Measurements from ENCODE around the gene LRP1B.
"Not testable (repeated sequence)": the region's sequence is repeated elsewhere in the genome, so short reads cannot be mapped to it uniquely, and the experiment has no call there.

Gene LRP1B

DNA sequence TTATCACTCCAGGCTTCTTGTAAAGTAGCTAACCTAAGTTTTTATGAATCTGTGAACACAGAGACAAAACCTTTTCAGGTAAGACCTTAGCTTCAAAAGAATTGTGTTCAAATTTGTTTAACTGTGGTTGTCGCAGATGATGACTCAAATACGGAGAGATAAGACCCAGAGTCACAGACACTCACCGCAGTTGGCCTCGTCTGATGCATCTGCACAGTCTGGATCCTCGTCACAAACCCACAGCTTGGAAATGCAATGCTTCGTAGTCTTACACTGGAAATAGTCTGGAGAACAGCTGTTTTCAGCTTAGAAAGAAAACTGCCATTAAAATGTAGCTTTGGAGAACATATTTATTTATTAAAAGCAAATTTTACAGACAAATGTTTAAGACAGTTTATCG, 1688.5 kb downstream of the LRP1B start:
- DNase-seq = no peak
- H3K27me3 ChIP-seq (replicated peaks; ENCODE audit: control insufficient read depth, insufficient read depth, low read length, poor library complexity, severe bottlenecking) = no peaks in the 10 kb centered on the region
- no peak overlapping the region for H3K27ac ChIP-seq (ENCODE audit: insufficient read depth, low read length, poor library complexity, severe bottlenecking)
- no peaks in the 10 kb centered on the region for H3K9me3 ChIP-seq (ENCODE audit: control insufficient read depth, low read length)
- H3K4me3 ChIP-seq (ENCODE audit: insufficient read depth, low read depth, low read length, poor library complexity, severe bottlenecking) = no peak overlapping the region
- H3K4me1 ChIP-seq (ENCODE audit: control insufficient read depth, insufficient read depth, low read length, poor library complexity, severe bottlenecking) = no peaks in the 10 kb centered on the region
- no peaks in the 10 kb centered on the region for H3K36me3 ChIP-seq (ENCODE audit: control insufficient read depth, insufficient read depth, low read length)

DNA sequence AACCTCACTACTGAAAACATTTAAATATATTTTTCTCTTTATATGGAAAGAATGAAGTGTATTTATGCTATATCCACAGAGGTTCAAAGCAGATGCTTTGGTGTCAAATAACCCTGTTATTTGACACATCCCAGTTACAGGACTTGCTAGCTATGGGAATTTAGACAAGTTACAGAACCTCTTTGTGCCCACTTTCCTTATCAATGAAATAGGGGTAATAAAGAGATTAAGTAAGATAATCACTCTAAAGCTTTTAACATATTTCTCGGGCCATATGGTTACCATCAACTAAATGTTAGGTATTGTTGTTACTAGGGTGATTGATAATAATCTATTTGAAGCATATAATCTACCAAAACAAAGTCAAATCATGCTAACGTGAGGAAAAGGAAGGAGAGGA, 1690.0 kb downstream of the LRP1B start:
- Histone ChIP-seq H3K4me1 (ENCODE audit: control insufficient read depth, insufficient read depth, low read length, poor library complexity, severe bottlenecking) (no peaks in the 10 kb centered on the region), H3K36me3 (ENCODE audit: control insufficient read depth, insufficient read depth, low read length) (no peaks in the 10 kb centered on the region), H3K4me3 (ENCODE audit: insufficient read depth, low read depth, low read length, poor library complexity, severe bottlenecking) (no peak overlapping the region), H3K27ac (ENCODE audit: insufficient read depth, low read length, poor library complexity, severe bottlenecking) (no peak overlapping the region), H3K9me3 (ENCODE audit: control insufficient read depth, low read length) (no peaks in the 10 kb centered on the region), H3K27me3 (replicated peaks; ENCODE audit: control insufficient read depth, insufficient read depth, low read length, poor library complexity, severe bottlenecking) (no peaks in the 10 kb centered on the region)
- no peak for DNase-seq

DNA sequence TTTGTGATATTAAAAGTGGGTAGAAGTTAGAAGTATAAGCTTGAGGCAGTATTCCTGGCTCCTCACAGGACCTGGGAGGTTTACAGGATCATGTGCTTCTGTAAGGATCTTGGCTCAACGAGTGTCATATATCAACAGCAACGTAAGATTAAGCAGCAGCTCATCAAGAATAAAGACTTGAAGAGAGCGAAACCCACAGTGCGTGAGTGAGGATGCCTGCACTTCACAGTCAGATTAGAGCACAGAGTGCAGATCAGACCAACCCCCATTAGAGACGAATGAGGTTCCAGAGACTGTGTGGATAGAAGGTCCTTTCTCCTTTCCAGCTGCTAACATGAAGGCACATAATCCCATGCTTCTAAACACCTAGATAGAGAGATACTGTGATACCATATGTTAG, 1693.9 kb downstream of the LRP1B start:
- H3K36me3 ChIP-seq (ENCODE audit: control insufficient read depth, insufficient read depth, low read length) = no peaks in the 10 kb centered on the region
- no peaks in the 10 kb centered on the region for H3K27me3 ChIP-seq (replicated peaks; ENCODE audit: control insufficient read depth, insufficient read depth, low read length, poor library complexity, severe bottlenecking)
- H3K27ac ChIP-seq (ENCODE audit: insufficient read depth, low read length, poor library complexity, severe bottlenecking) = no peak overlapping the region
- H3K4me1 ChIP-seq (ENCODE audit: control insufficient read depth, insufficient read depth, low read length, poor library complexity, severe bottlenecking) = no peaks in the 10 kb centered on the region
- no peak overlapping the region for H3K4me3 ChIP-seq (ENCODE audit: insufficient read depth, low read depth, low read length, poor library complexity, severe bottlenecking)
- no peaks in the 10 kb centered on the region for H3K9me3 ChIP-seq (ENCODE audit: control insufficient read depth, low read length)
- no peak for DNase-seq

DNA sequence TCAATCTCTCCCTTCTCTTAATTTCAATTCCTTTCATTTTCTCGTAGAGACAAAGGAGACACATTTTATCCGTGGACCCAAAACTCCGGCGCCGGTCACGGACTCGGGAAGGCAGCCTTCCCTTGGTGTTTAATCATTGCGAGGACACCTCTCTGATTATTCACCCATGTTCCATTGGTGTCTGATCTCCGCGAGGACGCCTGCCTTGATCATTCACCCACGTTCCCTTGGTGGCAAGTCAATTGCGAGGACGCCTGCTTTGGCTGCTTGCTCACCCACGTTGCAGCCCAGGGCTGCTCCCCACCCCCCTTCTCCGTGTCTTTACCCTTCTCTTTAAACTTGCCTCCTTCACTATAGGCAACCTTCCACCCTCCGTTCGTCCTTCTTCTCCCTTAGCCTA, 1703.8 kb downstream of the LRP1B start:
- H3K4me1 ChIP-seq (ENCODE audit: control insufficient read depth, insufficient read depth, low read length, poor library complexity, severe bottlenecking); DNase-seq; H3K9me3 ChIP-seq (ENCODE audit: control insufficient read depth, low read length); H3K4me3 ChIP-seq (ENCODE audit: insufficient read depth, low read depth, low read length, poor library complexity, severe bottlenecking); H3K27me3 ChIP-seq (replicated peaks; ENCODE audit: control insufficient read depth, insufficient read depth, low read length, poor library complexity, severe bottlenecking); H3K36me3 ChIP-seq (ENCODE audit: control insufficient read depth, insufficient read depth, low read length); H3K27ac ChIP-seq (ENCODE audit: insufficient read depth, low read length, poor library complexity, severe bottlenecking): not testable (repeated sequence)

DNA sequence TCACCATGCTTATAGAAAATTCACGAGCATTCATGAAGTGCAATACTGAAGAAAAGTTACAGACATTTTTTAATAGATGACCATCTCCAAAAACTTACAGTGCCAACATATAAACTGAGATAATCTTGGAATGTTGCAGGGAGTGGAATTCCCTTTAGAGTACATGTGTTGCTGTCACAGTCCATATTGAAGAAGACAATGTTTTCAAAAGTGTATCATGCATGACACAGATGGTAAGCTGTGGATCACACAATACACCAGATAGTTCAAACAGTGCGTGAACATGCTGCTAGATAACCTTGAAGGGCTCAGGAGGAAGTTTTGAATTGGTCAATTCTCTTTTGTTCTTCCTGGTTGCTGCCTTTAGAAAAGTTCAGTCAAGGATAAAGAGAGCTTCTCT, 1706.3 kb downstream of the LRP1B start:
- no peak for DNase-seq
- Histone ChIP-seq H3K4me1 (ENCODE audit: control insufficient read depth, insufficient read depth, low read length, poor library complexity, severe bottlenecking) (no peaks in the 10 kb centered on the region), H3K4me3 (ENCODE audit: insufficient read depth, low read depth, low read length, poor library complexity, severe bottlenecking) (no peak overlapping the region), H3K36me3 (ENCODE audit: control insufficient read depth, insufficient read depth, low read length) (no peaks in the 10 kb centered on the region), H3K27ac (ENCODE audit: insufficient read depth, low read length, poor library complexity, severe bottlenecking) (no peak overlapping the region), H3K9me3 (ENCODE audit: control insufficient read depth, low read length) (no peaks in the 10 kb centered on the region), H3K27me3 (replicated peaks; ENCODE audit: control insufficient read depth, insufficient read depth, low read length, poor library complexity, severe bottlenecking) (no peaks in the 10 kb centered on the region)

DNA sequence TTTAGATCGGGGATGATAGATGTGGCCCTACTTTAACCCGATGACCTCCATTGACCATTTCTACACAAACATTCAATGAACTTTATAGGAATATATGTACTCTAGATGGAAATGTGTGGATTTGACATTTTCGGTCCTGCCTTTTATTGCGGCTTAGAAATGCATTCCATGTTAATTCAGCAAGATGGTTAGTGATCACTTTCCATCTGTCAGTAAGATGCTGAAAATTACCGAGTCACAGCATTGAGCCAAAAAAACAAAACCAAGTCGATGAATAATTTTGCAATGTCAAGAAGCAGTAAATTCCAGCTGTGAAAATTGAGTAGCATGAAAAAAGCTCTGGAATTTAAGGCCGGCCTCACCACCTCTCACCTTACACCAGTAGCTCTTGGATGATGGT, 1708.1 kb downstream of the LRP1B start:
- H3K27ac ChIP-seq (ENCODE audit: insufficient read depth, low read length, poor library complexity, severe bottlenecking) = no peak overlapping the region
- no peak overlapping the region for H3K4me3 ChIP-seq (ENCODE audit: insufficient read depth, low read depth, low read length, poor library complexity, severe bottlenecking)
- no peaks in the 10 kb centered on the region for H3K9me3 ChIP-seq (ENCODE audit: control insufficient read depth, low read length)
- H3K27me3 ChIP-seq (replicated peaks; ENCODE audit: control insufficient read depth, insufficient read depth, low read length, poor library complexity, severe bottlenecking) = no peaks in the 10 kb centered on the region
- no peaks in the 10 kb centered on the region for H3K36me3 ChIP-seq (ENCODE audit: control insufficient read depth, insufficient read depth, low read length)
- no peaks in the 10 kb centered on the region for H3K4me1 ChIP-seq (ENCODE audit: control insufficient read depth, insufficient read depth, low read length, poor library complexity, severe bottlenecking)
- no peak for DNase-seq

DNA sequence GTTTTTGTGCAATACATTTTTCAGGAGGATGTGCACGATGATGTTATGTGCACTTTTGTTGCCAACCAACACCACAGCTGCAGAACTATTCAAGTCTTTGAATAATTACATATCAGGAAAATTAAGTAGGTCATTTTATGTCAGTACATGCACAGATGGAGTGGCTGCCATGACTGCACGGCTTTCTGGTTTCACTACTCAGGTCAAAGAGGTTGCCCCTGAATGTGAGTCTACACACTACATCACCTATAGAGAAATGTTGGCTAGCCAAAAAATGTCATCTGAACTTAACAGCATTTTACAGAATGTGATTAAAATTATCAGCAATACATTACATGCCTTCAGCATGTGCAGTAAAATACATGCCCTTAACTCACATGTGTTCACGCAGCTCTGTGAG, 1713.3 kb downstream of the LRP1B start:
- Histone ChIP-seq H3K36me3 (ENCODE audit: control insufficient read depth, insufficient read depth, low read length) (no peaks in the 10 kb centered on the region), H3K27ac (ENCODE audit: insufficient read depth, low read length, poor library complexity, severe bottlenecking) (no peak overlapping the region), H3K9me3 (ENCODE audit: control insufficient read depth, low read length) (no peaks in the 10 kb centered on the region), H3K27me3 (replicated peaks; ENCODE audit: control insufficient read depth, insufficient read depth, low read length, poor library complexity, severe bottlenecking) (no peaks in the 10 kb centered on the region), H3K4me3 (ENCODE audit: insufficient read depth, low read depth, low read length, poor library complexity, severe bottlenecking) (no peak overlapping the region), H3K4me1 (ENCODE audit: control insufficient read depth, insufficient read depth, low read length, poor library complexity, severe bottlenecking) (no peaks in the 10 kb centered on the region)
- no peak for DNase-seq

DNA sequence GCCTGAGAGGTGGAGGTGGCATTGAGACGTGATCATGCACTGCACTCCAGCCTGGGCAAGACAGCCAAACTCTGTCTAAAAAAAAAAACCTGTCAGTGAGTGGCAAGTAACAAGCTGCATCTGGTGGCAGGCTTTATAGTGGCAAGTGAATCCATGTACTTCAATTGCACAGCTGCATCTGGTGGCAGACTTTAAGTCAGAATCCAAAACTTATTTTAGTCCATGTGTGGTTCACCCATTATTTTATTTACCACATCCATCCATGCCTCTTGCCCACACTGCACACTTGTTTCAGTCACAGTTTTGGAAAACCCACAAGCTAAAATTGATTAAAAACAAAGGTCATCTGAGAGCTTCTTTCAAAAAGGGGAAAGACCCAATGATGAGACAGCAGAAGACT, 1714.2 kb downstream of the LRP1B start:
- DNase-seq = no peak
- no peaks in the 10 kb centered on the region for H3K9me3 ChIP-seq (ENCODE audit: control insufficient read depth, low read length)
- H3K36me3 ChIP-seq (ENCODE audit: control insufficient read depth, insufficient read depth, low read length) = no peaks in the 10 kb centered on the region
- H3K4me1 ChIP-seq (ENCODE audit: control insufficient read depth, insufficient read depth, low read length, poor library complexity, severe bottlenecking) = no peaks in the 10 kb centered on the region
- no peaks in the 10 kb centered on the region for H3K27me3 ChIP-seq (replicated peaks; ENCODE audit: control insufficient read depth, insufficient read depth, low read length, poor library complexity, severe bottlenecking)
- H3K27ac ChIP-seq (ENCODE audit: insufficient read depth, low read length, poor library complexity, severe bottlenecking) = no peak overlapping the region
- H3K4me3 ChIP-seq (ENCODE audit: insufficient read depth, low read depth, low read length, poor library complexity, severe bottlenecking) = no peak overlapping the region

DNA sequence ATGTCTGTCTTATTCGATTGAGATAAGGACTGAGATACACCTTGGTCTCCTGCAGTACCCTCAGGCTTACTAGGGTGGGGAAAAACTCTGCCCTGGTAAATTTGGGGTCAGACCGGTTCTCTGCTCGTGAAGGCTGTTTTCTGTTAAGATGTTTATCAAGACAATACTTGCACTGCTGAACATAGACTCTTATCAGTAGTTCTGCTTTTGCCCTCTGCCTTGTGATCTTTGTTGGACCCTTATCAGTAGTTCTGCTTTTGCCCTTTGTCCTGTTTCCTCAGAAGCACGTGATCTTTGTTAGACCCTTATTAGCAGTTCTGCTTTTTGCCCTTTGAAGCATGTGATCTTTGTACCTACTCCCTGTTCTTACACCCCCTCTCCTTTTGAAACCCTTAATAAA, 1715.8 kb downstream of the LRP1B start:
- H3K9me3 ChIP-seq (ENCODE audit: control insufficient read depth, low read length); H3K36me3 ChIP-seq (ENCODE audit: control insufficient read depth, insufficient read depth, low read length); H3K4me3 ChIP-seq (ENCODE audit: insufficient read depth, low read depth, low read length, poor library complexity, severe bottlenecking); DNase-seq; H3K27ac ChIP-seq (ENCODE audit: insufficient read depth, low read length, poor library complexity, severe bottlenecking); H3K27me3 ChIP-seq (replicated peaks; ENCODE audit: control insufficient read depth, insufficient read depth, low read length, poor library complexity, severe bottlenecking); H3K4me1 ChIP-seq (ENCODE audit: control insufficient read depth, insufficient read depth, low read length, poor library complexity, severe bottlenecking): not testable (repeated sequence)

DNA sequence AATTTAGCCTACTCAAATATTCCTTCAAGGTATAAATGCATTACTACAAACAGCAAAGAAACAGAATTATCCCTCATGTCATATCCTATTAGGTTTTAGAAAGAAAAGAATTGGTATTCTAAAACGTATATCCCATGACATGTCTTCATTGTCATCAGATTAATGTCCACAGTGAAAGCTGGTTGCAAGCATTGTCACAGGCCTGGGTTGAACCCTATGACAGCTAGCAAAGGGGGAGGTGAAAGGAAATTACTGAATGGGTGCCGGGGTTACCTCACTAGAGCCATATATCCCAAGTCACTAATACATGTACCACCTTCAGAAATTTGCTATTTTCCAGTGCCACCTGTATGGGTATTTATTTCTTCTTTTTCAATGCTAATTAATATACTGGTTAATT, 1720.1 kb downstream of the LRP1B start:
- H3K4me3 ChIP-seq (ENCODE audit: insufficient read depth, low read depth, low read length, poor library complexity, severe bottlenecking) = no peak overlapping the region
- H3K4me1 ChIP-seq (ENCODE audit: control insufficient read depth, insufficient read depth, low read length, poor library complexity, severe bottlenecking) = no peaks in the 10 kb centered on the region
- no peaks in the 10 kb centered on the region for H3K36me3 ChIP-seq (ENCODE audit: control insufficient read depth, insufficient read depth, low read length)
- no peaks in the 10 kb centered on the region for H3K27me3 ChIP-seq (replicated peaks; ENCODE audit: control insufficient read depth, insufficient read depth, low read length, poor library complexity, severe bottlenecking)
- no peak for DNase-seq
- no peaks in the 10 kb centered on the region for H3K9me3 ChIP-seq (ENCODE audit: control insufficient read depth, low read length)
- no peak overlapping the region for H3K27ac ChIP-seq (ENCODE audit: insufficient read depth, low read length, poor library complexity, severe bottlenecking)

DNA sequence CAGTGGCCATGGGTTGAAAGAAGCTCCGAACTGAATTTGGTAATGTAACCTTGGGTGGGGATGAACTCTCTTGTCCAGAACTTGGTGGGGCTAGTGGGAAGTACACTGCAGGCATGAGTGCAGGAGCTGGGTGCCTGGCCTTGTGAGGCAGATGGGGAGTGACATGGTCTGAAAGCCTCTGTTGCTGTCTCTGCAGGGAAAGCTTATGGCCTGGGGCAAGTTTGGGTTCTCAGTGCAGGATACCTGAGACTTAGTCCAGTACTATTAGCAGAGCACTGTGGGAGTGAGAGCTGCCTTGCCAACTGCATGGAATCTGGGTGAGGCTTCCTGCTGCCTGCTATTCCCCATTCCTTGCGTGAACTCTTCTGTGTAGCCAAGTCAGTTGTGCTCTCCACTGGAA, 1729.8 kb downstream of the LRP1B start:
- Histone ChIP-seq H3K27ac (ENCODE audit: insufficient read depth, low read length, poor library complexity, severe bottlenecking) (no peak overlapping the region), H3K27me3 (replicated peaks; ENCODE audit: control insufficient read depth, insufficient read depth, low read length, poor library complexity, severe bottlenecking) (no peaks in the 10 kb centered on the region), H3K36me3 (ENCODE audit: control insufficient read depth, insufficient read depth, low read length) (no peaks in the 10 kb centered on the region), H3K9me3 (ENCODE audit: control insufficient read depth, low read length) (no peaks in the 10 kb centered on the region), H3K4me3 (ENCODE audit: insufficient read depth, low read depth, low read length, poor library complexity, severe bottlenecking) (no peak overlapping the region), H3K4me1 (ENCODE audit: control insufficient read depth, insufficient read depth, low read length, poor library complexity, severe bottlenecking) (no peaks in the 10 kb centered on the region)
- no peak for DNase-seq

All from effector memory CD4-positive, alpha-beta T cell (primary cell).